Thymus (tissue), 11 donors: Measurements from ENCODE around the gene ST3GAL5. TPM values are rescaled to one million over a fixed set of nuclear protein-coding genes. Genes with fewer than 3 reads are reported as not detected.

Experiments
- DNase-seq, 9 donors: peaks; one replicate each; pipeline ENCODE4 v3.0.0-alpha.2; 2013; ENCODE audit warnings: low spot score in 9 of 9, low read depth in 6 of 9, missing footprints in 1 of 9
- H3K27ac ChIP-seq, 2 donors: one replicate each; pipeline ENCODE4 v1.5.1; 2013; ENCODE audit warnings: control low read depth in 1 of 2, low read depth in 1 of 2, low read length in 1 of 2, mild to moderate bottlenecking in 1 of 2, moderate library complexity in 1 of 2
- H3K27me3 ChIP-seq, 2 donors: one replicate each; pipeline ENCODE4 v1.5.1; 2013; ENCODE audit warnings: low read length in 1 of 2; ENCODE audit not compliant: control insufficient read depth in 2 of 2, insufficient read depth in 1 of 2
- H3K36me3 ChIP-seq, 2 donors: one replicate each; pipeline ENCODE4 v1.5.1; 2013; ENCODE audit warnings: low read length in 1 of 2, mild to moderate bottlenecking in 1 of 2, moderate library complexity in 1 of 2; ENCODE audit not compliant: control insufficient read depth in 2 of 2, insufficient read depth in 2 of 2
- H3K4me1 ChIP-seq, 2 donors: one replicate each; pipeline ENCODE4 v1.5.1; 2013; ENCODE audit warnings: low read length in 2 of 2; ENCODE audit not compliant: control insufficient read depth in 2 of 2, insufficient read depth in 2 of 2
- H3K4me3 ChIP-seq, 2 donors: one replicate each; pipeline ENCODE4 v1.5.1; 2013; ENCODE audit warnings: low read length in 2 of 2, control low read depth in 1 of 2, mild to moderate bottlenecking in 1 of 2
- H3K9me3 ChIP-seq, 2 donors: one replicate each; pipeline ENCODE4 v1.5.1; 2013; ENCODE audit warnings: low read length in 1 of 2, mild to moderate bottlenecking in 1 of 2; ENCODE audit not compliant: control insufficient read depth in 2 of 2, insufficient read depth in 1 of 2
- WGBS: extraction: QIAGEN DNeasy Blood & Tissue Kit; methylation state at CpG from one replicate; pipeline ENCODE4 v1.1.7; 2013; 5-methylcytosine and 5-hydroxymethylcytosine counted together
- polyA plus RNA-seq: library from polyadenylated mRNA; stranded (reverse); fragments of 200-250 nt; gene quantifications from one replicate; pipeline ENCODE4 v1.2.3, GENCODE V29; 2013
- total RNA-seq: library from RNA; stranded (reverse); fragments of 120-200 nt; gene quantifications from one replicate; pipeline ENCODE4 v1.2.4, GENCODE V29; 2013
- donor health status: healthy.

The ST3GAL5 gene
- total and polyA plus RNA-seq, 2 donors = 35.4 to 39.2 TPM

- Histone ChIP-seq H3K27me3 (peaks cover 0 to 14% of the 10 kb centered on the region in 2 donors), H3K27ac (no peak overlapping the region), H3K4me3 (no peak overlapping the region), H3K4me1 (no peaks in the 10 kb centered on the region), H3K36me3 (no peaks in the 10 kb centered on the region), H3K9me3 (no peaks in the 10 kb centered on the region)
- DNase-seq = no peak
- WGBS = 67% methylated on average over 4 of the region's 4 CpGs
These were observed 98.8 kb downstream of the ST3GAL5 start for GRCh38 chr2:85790032-85790431.

- Histone ChIP-seq H3K27me3 (peaks cover 0 to 15% of the 10 kb centered on the region in 2 donors), H3K9me3 (no peaks in the 10 kb centered on the region), H3K4me3 (no peak overlapping the region), H3K4me1 (no peaks in the 10 kb centered on the region), H3K27ac (no peak overlapping the region), H3K36me3 (no peaks in the 10 kb centered on the region)
- no peak for DNase-seq
- 98% methylated on average over 5 of the region's 5 CpGs for WGBS
These were observed 99.5 kb downstream of the ST3GAL5 start for GRCh38 chr2:85789271-85789670.

- H3K9me3 ChIP-seq = no peaks in the 10 kb centered on the region
- H3K36me3 ChIP-seq = no peaks in the 10 kb centered on the region
- no peak overlapping the region for H3K4me3 ChIP-seq
- H3K27ac ChIP-seq = no peak overlapping the region
- no peaks in the 10 kb centered on the region for H3K4me1 ChIP-seq
- 97% methylated on average over 3 of the region's 3 CpGs for WGBS
- peaks cover 0 to 15% of the 10 kb centered on the region in 2 donors for H3K27me3 ChIP-seq
- no peak for DNase-seq
These were observed 100.2 kb downstream of the ST3GAL5 start for GRCh38 chr2:85788603-85789002.

- Histone ChIP-seq H3K4me1 (no peaks in the 10 kb centered on the region), H3K9me3 (no peaks in the 10 kb centered on the region), H3K4me3 (no peak overlapping the region), H3K36me3 (no peaks in the 10 kb centered on the region), H3K27ac (no peak overlapping the region), H3K27me3 (peaks cover 0 to 15% of the 10 kb centered on the region in 2 donors)
- DNase-seq = no peak
- 95% methylated on average over 6 of the region's 6 CpGs for WGBS
These were observed 100.8 kb downstream of the ST3GAL5 start for GRCh38 chr2:85787981-85788340.

- Histone ChIP-seq H3K9me3 (no peaks in the 10 kb centered on the region), H3K36me3 (no peaks in the 10 kb centered on the region), H3K4me3 (no peak overlapping the region), H3K27me3 (peaks cover 0 to 15% of the 10 kb centered on the region in 2 donors), H3K4me1 (no peaks in the 10 kb centered on the region), H3K27ac (no peak overlapping the region)
- DNase-seq = no peak
- 89% methylated on average over 8 of the region's 8 CpGs for WGBS
These were observed 101.4 kb downstream of the ST3GAL5 start for GRCh38 chr2:85787282-85787980.

Other genes starting within 250 kb of the ST3GAL5 start
- 0.09 TPM for gene SFTPB, start 220.8 kb downstream of the ST3GAL5 start, total RNA-seq
- 0.89 TPM for gene SFTPB, start 220.8 kb downstream of the ST3GAL5 start, polyA plus RNA-seq
- gene GNLY, start 194.6 kb downstream of the ST3GAL5 start, total RNA-seq = 1.7 TPM
- 7.0 TPM for gene GNLY, start 194.6 kb downstream of the ST3GAL5 start, polyA plus RNA-seq
- 2.0 TPM for gene ATOH8, start 135.0 kb downstream of the ST3GAL5 start, total RNA-seq
- 19.1 TPM for gene ATOH8, start 135.0 kb downstream of the ST3GAL5 start, polyA plus RNA-seq
- gene POLR1A, start 216.9 kb upstream of the ST3GAL5 start, total RNA-seq = 8.9 TPM
- 3.3 TPM for gene POLR1A, start 216.9 kb upstream of the ST3GAL5 start, polyA plus RNA-seq
- 116 TPM for gene PTCD3, start 217.2 kb upstream of the ST3GAL5 start, total RNA-seq
- 57.4 TPM for gene PTCD3, start 217.2 kb upstream of the ST3GAL5 start, polyA plus RNA-seq